CD14-positive monocyte (primary cell): ENCODE measurements around the gene SUMO3. TPM values are rescaled to one million over a fixed set of nuclear protein-coding genes. Genes with fewer than 3 reads are reported as not detected.

Source experiments
- DNase-seq, 3 donors: peaks; one replicate each; pipeline ENCODE4 v3.0.0-alpha.2; 2011 to 2022
- H2AFZ ChIP-seq: 2 replicates; pipeline ENCODE4 v1.6.0; 2012; ENCODE audit warnings: mild to moderate bottlenecking, low read depth, low read length, inconsistent platforms; ENCODE audit not compliant: insufficient read depth, poor library complexity, severe bottlenecking
- H3K27ac ChIP-seq, 2 donors: 1 replicate in 1 of 2; 2 replicates in 1 of 2; pipeline ENCODE4 v1.5.1; 2012 to 2013; ENCODE audit warnings: low read length in 2 of 2, control low read depth in 1 of 2, inconsistent platforms in 1 of 2, low read depth in 1 of 2, mild to moderate bottlenecking in 1 of 2
- H3K27me3 ChIP-seq, 2 donors: one replicate each; pipeline versions ENCODE4 v1.6.0 to v1.6.1; 2011 to 2013; ENCODE audit warnings: low read length in 2 of 2; ENCODE audit not compliant: control insufficient read depth in 2 of 2, insufficient read depth in 2 of 2
- H3K36me3 ChIP-seq, 2 donors: replicated peaks in 1 of 2; 1 replicate in 1 of 2; 2 replicates in 1 of 2; pipeline versions ENCODE4 v1.5.1 to v1.6.1; 2012 to 2013; ENCODE audit warnings: low read length in 2 of 2, control low read depth in 1 of 2, inconsistent platforms in 1 of 2, mild to moderate bottlenecking in 1 of 2; ENCODE audit not compliant: insufficient read depth in 2 of 2, control insufficient read depth in 1 of 2
- H3K4me1 ChIP-seq, 2 donors: 1 replicate in 1 of 2; 2 replicates in 1 of 2; pipeline versions ENCODE4 v1.5.1 to v1.6.1; 2012 to 2013; ENCODE audit warnings: low read length in 2 of 2, control low read depth in 1 of 2, inconsistent platforms in 1 of 2, mild to moderate bottlenecking in 1 of 2, moderate library complexity in 1 of 2; ENCODE audit not compliant: insufficient read depth in 2 of 2, control insufficient read depth in 1 of 2
- H3K4me2 ChIP-seq: replicated peaks from 2 replicates; pipeline ENCODE3; 2012; ENCODE audit warnings: low read length, moderate library complexity, mild to moderate bottlenecking; ENCODE audit not compliant: poor library complexity, severe bottlenecking; ENCODE audit errors: extremely low read depth
- H3K4me3 ChIP-seq, 3 experiments: fragments of 200-600 bp in 1 of 3; sonication (generic) in 1 of 3; replicated peaks in 1 of 3; 1 replicate in 2 of 3; 2 replicates in 1 of 3; pipeline ENCODE4 v1.5.1; 2011 to 2013; ENCODE audit warnings: low read length in 3 of 3, mild to moderate bottlenecking in 3 of 3, control low read depth in 2 of 3, low read depth in 2 of 3, inconsistent platforms in 1 of 3, moderate library complexity in 1 of 3
- H3K79me2 ChIP-seq: 2 replicates; pipeline ENCODE4 v1.6.0; 2012; ENCODE audit warnings: mild to moderate bottlenecking, control low read depth, inconsistent platforms, low read length, moderate library complexity; ENCODE audit not compliant: insufficient read depth
- H3K9ac ChIP-seq: 2 replicates; pipeline ENCODE4 v1.6.0; 2017; ENCODE audit warnings: low read length, mild to moderate bottlenecking; ENCODE audit not compliant: insufficient read depth, poor library complexity, severe bottlenecking
- H3K9me3 ChIP-seq, 2 donors: replicated peaks in 1 of 2; 1 replicate in 1 of 2; 2 replicates in 1 of 2; pipeline versions ENCODE4 v1.5.1 to v1.6.1; 2012 to 2013; ENCODE audit warnings: low read length in 2 of 2, control low read depth in 1 of 2; ENCODE audit not compliant: control insufficient read depth in 1 of 2, insufficient read depth in 1 of 2
- H4K20me1 ChIP-seq: 2 replicates; pipeline ENCODE4 v1.6.0; 2012; ENCODE audit warnings: mild to moderate bottlenecking, low read length, control low read depth, moderate library complexity; ENCODE audit not compliant: insufficient read depth
- H3K27ac Mint-ChIP-seq, 7 donors: one replicate each; pipeline ENCODE4 v1.8.0; 2020; ENCODE audit warnings: mild to moderate bottlenecking in 7 of 7, mixed read lengths in 7 of 7, moderate library complexity in 6 of 7, inconsistent platforms in 2 of 7
- H3K27me3 Mint-ChIP-seq, 3 donors: one replicate each; pipeline ENCODE4 v1.8.0; 2021 to 2022; ENCODE audit warnings: low read depth in 3 of 3, mild to moderate bottlenecking in 3 of 3, mixed read lengths in 3 of 3, moderate library complexity in 3 of 3, inconsistent platforms in 1 of 3
- H3K36me3 Mint-ChIP-seq, 2 donors: one replicate each; pipeline ENCODE4 v1.8.0; 2020; ENCODE audit warnings: mixed read lengths in 2 of 2, inconsistent platforms in 1 of 2, mild to moderate bottlenecking in 1 of 2
- H3K4me1 Mint-ChIP-seq: one replicate; pipeline ENCODE4 v1.8.0; 2020; ENCODE audit warnings: mild to moderate bottlenecking, mixed read lengths
- H3K4me3 Mint-ChIP-seq, 2 donors: one replicate each; pipeline ENCODE4 v1.8.0; 2020; ENCODE audit warnings: mild to moderate bottlenecking in 2 of 2, mixed read lengths in 2 of 2, moderate library complexity in 1 of 2
- H3K9me3 Mint-ChIP-seq, 7 donors: one replicate each; pipeline ENCODE4 v1.8.0; 2020 to 2022; ENCODE audit warnings: mixed read lengths in 7 of 7, mild to moderate bottlenecking in 6 of 7, moderate library complexity in 6 of 7, inconsistent platforms in 2 of 7
- CTCF ChIP-seq: fragments of 200-600 bp; IDR thresholded peaks from one replicate; pipeline ENCODE4 v1.8.0; 2022; ENCODE audit warnings: antibody characterized with exemption, mild to moderate bottlenecking
- WGBS: methylation state at CpG from one replicate; pipeline ENCODE4 v1.1.5; 2013; ENCODE audit warnings: missing lambda C conversion rate; ENCODE audit not compliant: insufficient coverage; 5-methylcytosine and 5-hydroxymethylcytosine counted together
- intact Hi-C, 2 donors: fragments of 100-400 bp; cut with micrococcal nuclease; formaldehyde crosslinking; loops; one replicate each; pipeline versions ENCODE4 v1.15.0 to v1.15.1; 2023
- polyA plus RNA-seq, 3 donors: library from polyadenylated mRNA; depleted of rRNA in 1 of 3; unstranded in 2 of 3; stranded (reverse) in 1 of 3; fragments of 300-500 nt in 2 of 3; fragments of >200 nt in 1 of 3; fragmentation: Illumina TruSeq in 2 of 3; gene quantifications; 1 replicate in 2 of 3; 2 replicates in 1 of 3; pipeline ENCODE4 v1.2.3, GENCODE V29; 2012 to 2021

Gene SUMO3
- polyA plus RNA-seq, 3 donors: 70.9 to 112 (median 109) TPM

- H3K4me3 ChIP-seq: peak overlapping the region in 1 of 3 experiments; percentile 86
- peaks cover 22 to 32% of the 10 kb centered on the region in 2 donors for H3K4me1 ChIP-seq
- DNase-seq: no peak
- no peak overlapping the region for H3K4me3 Mint-ChIP-seq
- H3K36me3 ChIP-seq: peaks cover 12 to 50% of the 10 kb centered on the region in 2 donors
- intact Hi-C loops: loop anchor here (2.0 to 5.0 kb wide), 4 partner anchors 17 to 122 kb away; partner anchors contain the start of gene ITGB2 (in 1 of the 2)
- peaks cover 33% of the 10 kb centered on the region for H3K4me1 Mint-ChIP-seq
- H3K27ac ChIP-seq: no peak overlapping the region
- peak overlapping the region; percentile 93 for H3K4me2 ChIP-seq
- H3K27me3 Mint-ChIP-seq: peaks cover 0 to 2% (median 0%) of the 10 kb centered on the region in 3 donors
- H3K9me3 Mint-ChIP-seq: peaks cover 0 to 2% (median 0%) of the 10 kb centered on the region in 7 donors
- no peak overlapping the region for H2AFZ ChIP-seq
- no peak overlapping the region for H3K9ac ChIP-seq
- peaks cover 40 to 54% of the 10 kb centered on the region in 2 donors for H3K36me3 Mint-ChIP-seq
- H4K20me1 ChIP-seq: peaks cover 40% of the 10 kb centered on the region
- TF ChIP-seq CTCF: no peak
- no peaks in the 10 kb centered on the region for H3K27me3 ChIP-seq
- peaks cover 64% of the 10 kb centered on the region for H3K79me2 ChIP-seq
- WGBS: no CpG with 5 or more reads among the region's 12 CpGs
- H3K9me3 ChIP-seq: no peaks in the 10 kb centered on the region
- H3K27ac Mint-ChIP-seq: no peak overlapping the region
These were observed 17.8 kb downstream of the SUMO3 start for GRCh38 chr21:44800103-44800502.

GRCh38 chr21:44799646-44800045 is 18.2 kb downstream of the SUMO3 start:
- no peak for TF ChIP-seq CTCF
- H4K20me1 ChIP-seq: peaks cover 40% of the 10 kb centered on the region
- no peaks in the 10 kb centered on the region for H3K27me3 ChIP-seq
- H3K36me3 Mint-ChIP-seq: peaks cover 35 to 49% of the 10 kb centered on the region in 2 donors
- no peak overlapping the region for H3K4me2 ChIP-seq
- no peak overlapping the region for H3K4me3 ChIP-seq
- H2AFZ ChIP-seq: no peak overlapping the region
- H3K36me3 ChIP-seq: peaks cover 7 to 46% of the 10 kb centered on the region in 2 donors
- intact Hi-C loops: loop anchor here (2.0 to 5.0 kb wide), 4 partner anchors 17 to 123 kb away; partner anchors contain the start of gene ITGB2 (in 1 of the 2)
- H3K4me3 Mint-ChIP-seq: no peak overlapping the region
- no CpG with 5 or more reads among the region's 1 CpG for WGBS
- H3K27me3 Mint-ChIP-seq: peaks cover 0 to 2% (median 0%) of the 10 kb centered on the region in 3 donors
- H3K9me3 Mint-ChIP-seq: peaks cover 0 to 2% (median 0%) of the 10 kb centered on the region in 7 donors
- H3K4me1 ChIP-seq: peaks cover 22 to 32% of the 10 kb centered on the region in 2 donors
- peaks cover 68% of the 10 kb centered on the region for H3K79me2 ChIP-seq
- peaks cover 33% of the 10 kb centered on the region for H3K4me1 Mint-ChIP-seq
- H3K9ac ChIP-seq: no peak overlapping the region
- no peak overlapping the region for H3K27ac Mint-ChIP-seq
- no peak for DNase-seq
- no peaks in the 10 kb centered on the region for H3K9me3 ChIP-seq
- H3K27ac ChIP-seq: no peak overlapping the region
